SK-N-SH treated with all-trans-retinoic acid at 6 μM for 48 hours (cell line): Measurements from ENCODE around the gene ZNF460.

Source experiments
- ARNTL ChIP-seq: fragments of 450-650 bp; formaldehyde crosslinking; IDR thresholded peaks from 2 replicates; pipeline ENCODE4 v1.5.0; 2020; ENCODE audit warnings: low read depth, mild to moderate bottlenecking, moderate library complexity, borderline replicate concordance
- BACH2 ChIP-seq: fragments of 250-450 bp; sonication (Bioruptor Pico); IDR thresholded peaks from 2 replicates; pipeline ENCODE4 v1.9.0; 2021; ENCODE audit warnings: mild to moderate bottlenecking, borderline replicate concordance
- CSDC2 ChIP-seq: fragments of 250-450 bp; sonication (Bioruptor Pico); IDR thresholded peaks from 2 replicates; pipeline ENCODE4 v1.5.0; 2020; ENCODE audit warnings: mild to moderate bottlenecking, moderate library complexity
- PPARA ChIP-seq: fragments of 250-450 bp; sonication (Bioruptor Pico); IDR thresholded peaks from 2 replicates; pipeline ENCODE4 v1.5.0; 2020; ENCODE audit warnings: mild to moderate bottlenecking, borderline replicate concordance
- RARB ChIP-seq: fragments of 250-450 bp; sonication (Bioruptor Pico); IDR thresholded peaks from 2 replicates; pipeline ENCODE4 v1.8.0; 2021; ENCODE audit warnings: mild to moderate bottlenecking, moderate library complexity
- TCF4 ChIP-seq: fragments of 250-450 bp; sonication (Bioruptor Pico); IDR thresholded peaks from 2 replicates; pipeline ENCODE4 v1.8.0; 2021; ENCODE audit warnings: mild to moderate bottlenecking, moderate library complexity, borderline replicate concordance
- ZC3H10 ChIP-seq: fragments of 250-450 bp; sonication (Bioruptor Pico); IDR thresholded peaks from 2 replicates; pipeline ENCODE4 v1.5.1; 2021; ENCODE audit warnings: mild to moderate bottlenecking, moderate library complexity
- ZNF565 ChIP-seq: fragments of 450-650 bp; formaldehyde crosslinking; conservative IDR thresholded peaks from 2 replicates; pipeline ENCODE4 v1.5.0; 2020; ENCODE audit warnings: low read depth, mild to moderate bottlenecking, moderate library complexity
- ZNF70 ChIP-seq: fragments of 450-650 bp; formaldehyde crosslinking; IDR thresholded peaks from 2 replicates; pipeline ENCODE4 v1.5.0; 2020; ENCODE audit warnings: mild to moderate bottlenecking, moderate library complexity
- ZNF8 ChIP-seq: fragments of 450-650 bp; formaldehyde crosslinking; IDR thresholded peaks from 2 replicates; pipeline ENCODE4 v1.5.0; 2020; ENCODE audit warnings: mild to moderate bottlenecking, moderate library complexity
- TF ChIP-seq, protein P1 (sequence below): fragments of 250-450 bp; sonication (Bioruptor Pico); IDR thresholded peaks from 2 replicates; pipeline ENCODE4 v1.8.0; 2020; ENCODE audit warnings: mild to moderate bottlenecking, moderate library complexity, borderline replicate concordance
- TF ChIP-seq, protein P2 (sequence below): fragments of 250-450 bp; sonication (Bioruptor Pico); IDR thresholded peaks from 2 replicates; pipeline ENCODE4 v1.5.1; 2021; ENCODE audit warnings: mild to moderate bottlenecking, moderate library complexity
- TF ChIP-seq, protein P3 (sequence below): fragments of 250-450 bp; sonication (Bioruptor Pico); IDR thresholded peaks from 2 replicates; pipeline ENCODE4 v1.5.1; 2020; ENCODE audit warnings: low read depth, mild to moderate bottlenecking, moderate library complexity
- TF ChIP-seq, protein P4 (sequence below): fragments of 250-450 bp; sonication (Bioruptor Pico); IDR thresholded peaks from 2 replicates; pipeline ENCODE4 v1.5.0; 2020; ENCODE audit warnings: mild to moderate bottlenecking, moderate library complexity

DNA sequence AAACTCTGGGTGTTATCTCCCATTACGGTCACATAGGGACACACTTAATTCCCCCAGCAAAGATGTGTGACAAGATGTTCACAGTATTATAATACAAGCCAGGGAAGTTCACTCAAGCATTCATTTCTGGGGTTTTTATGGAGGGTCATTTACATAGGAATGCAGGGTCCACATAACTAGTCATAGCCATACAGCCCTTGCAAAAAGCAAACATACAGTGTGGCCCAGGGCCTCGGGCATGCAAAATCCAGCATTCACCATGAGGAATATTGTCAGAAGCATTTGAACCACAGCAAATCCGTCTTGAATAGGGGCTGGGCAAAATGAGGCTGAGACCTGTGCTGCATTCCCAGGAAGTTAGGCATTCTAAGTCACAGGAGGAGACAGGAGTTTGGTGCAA is 13.0 kb upstream of the ZNF460 start:
- TF ChIP-seq CSDC2 (CRISPR knock-in tag) (no peak), ZC3H10 (no peak), ARNTL (CRISPR knock-in tag) (no peak), TCF4 (no peak), BACH2 (no peak), ZNF70 (CRISPR knock-in tag) (no peak), RARB (CRISPR knock-in tag) (no peak), PPARA (CRISPR knock-in tag) (no peak), ZNF8 (CRISPR knock-in tag) (no peak), ZNF565 (CRISPR knock-in tag) (no peak)
- TF ChIP-seq, protein P1, sequence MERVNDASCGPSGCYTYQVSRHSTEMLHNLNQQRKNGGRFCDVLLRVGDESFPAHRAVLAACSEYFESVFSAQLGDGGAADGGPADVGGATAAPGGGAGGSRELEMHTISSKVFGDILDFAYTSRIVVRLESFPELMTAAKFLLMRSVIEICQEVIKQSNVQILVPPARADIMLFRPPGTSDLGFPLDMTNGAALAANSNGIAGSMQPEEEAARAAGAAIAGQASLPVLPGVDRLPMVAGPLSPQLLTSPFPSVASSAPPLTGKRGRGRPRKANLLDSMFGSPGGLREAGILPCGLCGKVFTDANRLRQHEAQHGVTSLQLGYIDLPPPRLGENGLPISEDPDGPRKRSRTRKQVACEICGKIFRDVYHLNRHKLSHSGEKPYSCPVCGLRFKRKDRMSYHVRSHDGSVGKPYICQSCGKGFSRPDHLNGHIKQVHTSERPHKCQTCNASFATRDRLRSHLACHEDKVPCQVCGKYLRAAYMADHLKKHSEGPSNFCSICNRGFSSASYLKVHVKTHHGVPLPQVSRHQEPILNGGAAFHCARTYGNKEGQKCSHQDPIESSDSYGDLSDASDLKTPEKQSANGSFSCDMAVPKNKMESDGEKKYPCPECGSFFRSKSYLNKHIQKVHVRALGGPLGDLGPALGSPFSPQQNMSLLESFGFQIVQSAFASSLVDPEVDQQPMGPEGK (CRISPR knock-in tag): no peak
- TF ChIP-seq, protein P2, sequence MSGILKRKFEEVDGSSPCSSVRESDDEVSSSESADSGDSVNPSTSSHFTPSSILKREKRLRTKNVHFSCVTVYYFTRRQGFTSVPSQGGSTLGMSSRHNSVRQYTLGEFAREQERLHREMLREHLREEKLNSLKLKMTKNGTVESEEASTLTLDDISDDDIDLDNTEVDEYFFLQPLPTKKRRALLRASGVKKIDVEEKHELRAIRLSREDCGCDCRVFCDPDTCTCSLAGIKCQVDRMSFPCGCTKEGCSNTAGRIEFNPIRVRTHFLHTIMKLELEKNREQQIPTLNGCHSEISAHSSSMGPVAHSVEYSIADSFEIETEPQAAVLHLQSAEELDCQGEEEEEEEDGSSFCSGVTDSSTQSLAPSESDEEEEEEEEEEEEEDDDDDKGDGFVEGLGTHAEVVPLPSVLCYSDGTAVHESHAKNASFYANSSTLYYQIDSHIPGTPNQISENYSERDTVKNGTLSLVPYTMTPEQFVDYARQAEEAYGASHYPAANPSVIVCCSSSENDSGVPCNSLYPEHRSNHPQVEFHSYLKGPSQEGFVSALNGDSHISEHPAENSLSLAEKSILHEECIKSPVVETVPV (CRISPR knock-in tag): no peak
- TF ChIP-seq, protein P3, sequence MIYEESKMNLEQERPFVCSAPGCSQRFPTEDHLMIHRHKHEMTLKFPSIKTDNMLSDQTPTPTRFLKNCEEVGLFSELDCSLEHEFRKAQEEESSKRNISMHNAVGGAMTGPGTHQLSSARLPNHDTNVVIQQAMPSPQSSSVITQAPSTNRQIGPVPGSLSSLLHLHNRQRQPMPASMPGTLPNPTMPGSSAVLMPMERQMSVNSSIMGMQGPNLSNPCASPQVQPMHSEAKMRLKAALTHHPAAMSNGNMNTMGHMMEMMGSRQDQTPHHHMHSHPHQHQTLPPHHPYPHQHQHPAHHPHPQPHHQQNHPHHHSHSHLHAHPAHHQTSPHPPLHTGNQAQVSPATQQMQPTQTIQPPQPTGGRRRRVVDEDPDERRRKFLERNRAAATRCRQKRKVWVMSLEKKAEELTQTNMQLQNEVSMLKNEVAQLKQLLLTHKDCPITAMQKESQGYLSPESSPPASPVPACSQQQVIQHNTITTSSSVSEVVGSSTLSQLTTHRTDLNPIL (CRISPR knock-in tag): no peak
- TF ChIP-seq, protein P4, sequence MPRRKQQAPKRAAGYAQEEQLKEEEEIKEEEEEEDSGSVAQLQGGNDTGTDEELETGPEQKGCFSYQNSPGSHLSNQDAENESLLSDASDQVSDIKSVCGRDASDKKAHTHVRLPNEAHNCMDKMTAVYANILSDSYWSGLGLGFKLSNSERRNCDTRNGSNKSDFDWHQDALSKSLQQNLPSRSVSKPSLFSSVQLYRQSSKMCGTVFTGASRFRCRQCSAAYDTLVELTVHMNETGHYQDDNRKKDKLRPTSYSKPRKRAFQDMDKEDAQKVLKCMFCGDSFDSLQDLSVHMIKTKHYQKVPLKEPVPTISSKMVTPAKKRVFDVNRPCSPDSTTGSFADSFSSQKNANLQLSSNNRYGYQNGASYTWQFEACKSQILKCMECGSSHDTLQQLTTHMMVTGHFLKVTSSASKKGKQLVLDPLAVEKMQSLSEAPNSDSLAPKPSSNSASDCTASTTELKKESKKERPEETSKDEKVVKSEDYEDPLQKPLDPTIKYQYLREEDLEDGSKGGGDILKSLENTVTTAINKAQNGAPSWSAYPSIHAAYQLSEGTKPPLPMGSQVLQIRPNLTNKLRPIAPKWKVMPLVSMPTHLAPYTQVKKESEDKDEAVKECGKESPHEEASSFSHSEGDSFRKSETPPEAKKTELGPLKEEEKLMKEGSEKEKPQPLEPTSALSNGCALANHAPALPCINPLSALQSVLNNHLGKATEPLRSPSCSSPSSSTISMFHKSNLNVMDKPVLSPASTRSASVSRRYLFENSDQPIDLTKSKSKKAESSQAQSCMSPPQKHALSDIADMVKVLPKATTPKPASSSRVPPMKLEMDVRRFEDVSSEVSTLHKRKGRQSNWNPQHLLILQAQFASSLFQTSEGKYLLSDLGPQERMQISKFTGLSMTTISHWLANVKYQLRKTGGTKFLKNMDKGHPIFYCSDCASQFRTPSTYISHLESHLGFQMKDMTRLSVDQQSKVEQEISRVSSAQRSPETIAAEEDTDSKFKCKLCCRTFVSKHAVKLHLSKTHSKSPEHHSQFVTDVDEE (CRISPR knock-in tag): no peak
